ENCODE measurements around the gene RNF31. TPM values are rescaled to one million over a fixed set of nuclear protein-coding genes. Genes with fewer than 3 reads are reported as not detected.

The RNF31 gene
- total and polyA plus RNA-seq, 2 of the 13 experiments (the other 11 are each of a cell fraction or from before 2014, with no cell fraction given), result 48.2 to 86.8 TPM

- peak; percentile 62 for TF ChIP-seq ZBTB14 (CRISPR knock-in tag; IDR thresholded peaks at IDR 0.05)
- peak; percentile 28; the same call in 1 of the 2 replicates for TF ChIP-seq ZKSCAN5 (CRISPR knock-in tag; IDR thresholded peaks at IDR 0.05)
- TF ChIP-seq TEF (CRISPR knock-in tag; IDR thresholded peaks at IDR 0.05), result no peak
- TF ChIP-seq ZNF800 (CRISPR knock-in tag; IDR thresholded peaks at IDR 0.05), result no peak
- TF ChIP-seq HDAC2 (CRISPR knock-in tag; IDR thresholded peaks at IDR 0.05), result peak; percentile 52; the same call in 1 of the 2 replicates
- peak; percentile 97; the same call in 1 of the 2 replicates for TF ChIP-seq NFKB2 (CRISPR knock-in tag; IDR thresholded peaks at IDR 0.05; ENCODE audit: borderline replicate concordance)
- TF ChIP-seq ZNF333 (CRISPR knock-in tag; IDR thresholded peaks at IDR 0.05; ENCODE audit: borderline replicate concordance), result peak; percentile 98; the same call in 1 of the 2 replicates
- TF ChIP-seq STAT5B (CRISPR knock-in tag; IDR thresholded peaks at IDR 0.05), result no peak; the same call in none of the 2 replicates
- no peak for TF ChIP-seq ZNF850 (CRISPR knock-in tag; conservative IDR thresholded peaks at IDR 0.05)
- no peak; the same call in none of the 2 replicates for TF ChIP-seq BCL3 (CRISPR knock-in tag; IDR thresholded peaks at IDR 0.05)
- no peak; the same call in 1 of the 2 replicates for TF ChIP-seq ZMAT3 (CRISPR knock-in tag; conservative IDR thresholded peaks at IDR 0.05)
- TF ChIP-seq FOXP1 (IDR thresholded peaks at IDR 0.05), result no peak
- peak; percentile 36; the same call in 1 of the 2 replicates for TF ChIP-seq FOXP1 (CRISPR knock-in tag; IDR thresholded peaks at IDR 0.05)
- TF ChIP-seq NFE2L2 (IDR thresholded peaks at IDR 0.05; ENCODE audit: low read length), result no peak
- peak; percentile 79 for TF ChIP-seq ZNF33B (CRISPR knock-in tag; IDR thresholded peaks at IDR 0.05)
- TF ChIP-seq JARID2 (CRISPR knock-in tag; IDR thresholded peaks at IDR 0.05; ENCODE audit: insufficient replicate concordance), result peak; percentile 9
- 0 out of 2 replicates have a peak, but pooled peaks have one; percentile 40 for TF ChIP-seq ZNF557 (CRISPR knock-in tag; IDR thresholded peaks at IDR 0.05)
- TF ChIP-seq ZNF367 (CRISPR knock-in tag; IDR thresholded peaks at IDR 0.05; ENCODE audit: borderline replicate concordance), result peak; percentile 68; the same call in 1 of the 2 replicates
- TF ChIP-seq GTF2F1 (IDR thresholded peaks at IDR 0.05; ENCODE audit: low read length), result no peak
- peak; percentile 89; the same call in 1 of the 2 replicates for TF ChIP-seq IRX3 (CRISPR knock-in tag; IDR thresholded peaks at IDR 0.05; ENCODE audit: borderline replicate concordance, low read depth)
- no peak for TF ChIP-seq THAP7 (CRISPR knock-in tag; IDR thresholded peaks at IDR 0.05)
- no peak for TF ChIP-seq RFX1 (IDR thresholded peaks at IDR 0.05)
- TF ChIP-seq KDM1A (CRISPR knock-in tag; IDR thresholded peaks at IDR 0.05), result no peak; the same call in 1 of the 2 replicates
- TF ChIP-seq ZNF382 (CRISPR knock-in tag; IDR thresholded peaks at IDR 0.05; ENCODE audit: borderline replicate concordance), result no peak
- no peak for TF ChIP-seq HDAC1 (CRISPR knock-in tag; IDR thresholded peaks at IDR 0.05)
These were observed 11.2 kb upstream of the RNF31 start, which contains the start of gene PSME1 (continued) for GRCh38 chr14:24135834-24136683.

Measured in HepG2 (cell line).